H54 (cell line): Measurements from ENCODE around the gene STPG3.

Experiments
- DNase-seq: peaks from one replicate; pipeline ENCODE4 v3.0.0; 2011; ENCODE audit warnings: low spot score, mixed read lengths; ENCODE audit not compliant: insufficient read length
- FAIRE-seq: peaks from 3 replicates; lab custom pipeline; 2011; peaks lifted over from hg19 to GRCh38; lab: Jason Lieb, UNC
- POLR2A ChIP-seq: IDR thresholded peaks from 2 replicates; pipeline ENCODE4 v1.6.1; 2011; ENCODE audit warnings: low read depth, mild to moderate bottlenecking, low read length

STPG3 gene

GRCh38 chr9:137293482-137294090 is 42.5 kb downstream of the STPG3 start:
- FAIRE-seq (no peak), DNase-seq (no peak)
- no peak for TF ChIP-seq POLR2A

- no peak for FAIRE-seq
- no peak for TF ChIP-seq POLR2A
- DNase-seq = peak; percentile 95
These were observed 43.1 kb downstream of the STPG3 start for GRCh38 chr9:137294091-137294680.

GRCh38 chr9:137294681-137295237 is 43.7 kb downstream of the STPG3 start:
- no peak for DNase-seq
- TF ChIP-seq POLR2A = no peak
- no peak for FAIRE-seq

- TF ChIP-seq POLR2A = no peak
- DNase-seq = no peak
- FAIRE-seq = no peak
These were observed 44.2 kb downstream of the STPG3 start for GRCh38 chr9:137295238-137295811.

- FAIRE-seq (no peak), DNase-seq (no peak)
- TF ChIP-seq POLR2A = no peak
These were observed 45.0 kb downstream of the STPG3 start for GRCh38 chr9:137295849-137296669.

GRCh38 chr9:137296670-137297664 is 45.9 kb downstream of the STPG3 start:
- DNase-seq (no peak), FAIRE-seq (no peak)
- TF ChIP-seq POLR2A = no peak

- DNase-seq = no peak
- TF ChIP-seq POLR2A = no peak
- FAIRE-seq = no peak
These were observed 46.9 kb downstream of the STPG3 start for GRCh38 chr9:137297966-137298365.

- DNase-seq = no peak
- no peak for TF ChIP-seq POLR2A
- no peak for FAIRE-seq
These were observed 47.5 kb downstream of the STPG3 start for GRCh38 chr9:137298401-137299202.

GRCh38 chr9:137299203-137299565 is 48.1 kb downstream of the STPG3 start:
- FAIRE-seq = no peak
- TF ChIP-seq POLR2A = no peak
- no peak for DNase-seq

GRCh38 chr9:137299938-137300337 is 48.9 kb downstream of the STPG3 start:
- no peak for DNase-seq
- FAIRE-seq = no peak
- TF ChIP-seq POLR2A = no peak

- no peak for TF ChIP-seq POLR2A
- FAIRE-seq (no peak), DNase-seq (peak; percentile 79)
These were observed 49.5 kb downstream of the STPG3 start for GRCh38 chr9:137300567-137301080.
